ENCODE data around the gene LARP4B. TPM values are rescaled to one million over a fixed set of nuclear protein-coding genes. Genes with fewer than 3 reads are reported as not detected.

LARP4B gene
- total and polyA plus RNA-seq, 4 donors, result 5.5 to 20.4 (median 12.1) TPM

GRCh38 chr10:953836-954235 is 22.3 kb upstream of the LARP4B start (continued):
- TF ChIP-seq HNF4G (IDR thresholded peaks at IDR 0.05) (no peak), FOXA2 (IDR thresholded peaks at IDR 0.05) (no peak), RXRA (IDR thresholded peaks at IDR 0.05) (no peak), NR2F2 (IDR thresholded peaks at IDR 0.05) (no peak), JUND (IDR thresholded peaks at IDR 0.05) (no peak), ATF3 (IDR thresholded peaks at IDR 0.05) (no peak), CTCF (IDR thresholded peaks at IDR 0.05; ENCODE audit: low read depth, low read length, missing input control) (no peak)

GRCh38 chr10:949446-949845 is 17.9 kb upstream of the LARP4B start:
- Histone ChIP-seq H3K9ac (ENCODE audit: low read depth in 1 of 2, low read length in 2 of 2) (no peak overlapping the region), H3K4me1 (ENCODE audit: control insufficient read depth in 4 of 4, insufficient read depth in 4 of 4, low read length in 3 of 4) (no peaks in the 10 kb centered on the region), H3K36me3 (ENCODE audit: control insufficient read depth in 4 of 4, insufficient read depth in 3 of 4, low read depth in 1 of 4, low read length in 3 of 4) (no peaks in the 10 kb centered on the region), H3K4me3 (ENCODE audit: low read depth in 1 of 3, low read length in 3 of 3) (no peak overlapping the region), H3K27me3 (ENCODE audit: control insufficient read depth in 4 of 4, insufficient read depth in 4 of 4, low read length in 3 of 4) (no peaks in the 10 kb centered on the region), H3K9me3 (ENCODE audit: control insufficient read depth in 4 of 4, low read length in 3 of 4) (no peaks in the 10 kb centered on the region), H3K27ac (ENCODE audit: low read depth in 1 of 2, low read length in 2 of 2) (no peak overlapping the region)
- no peak for DNase-seq (ENCODE audit: low spot score)
- 87% methylated on average over 9 of the region's 9 CpGs for WGBS
- TF ChIP-seq HNF4A (conservative IDR thresholded peaks at IDR 0.05) (no peak), EGR1 (IDR thresholded peaks at IDR 0.05; ENCODE audit: low read depth in 2 of 2) (no peak), FOXA2 (IDR thresholded peaks at IDR 0.05) (no peak), CTCF (IDR thresholded peaks at IDR 0.05; ENCODE audit: low read depth, low read length, missing input control) (no peak), GABPA (IDR thresholded peaks at IDR 0.05 in 1 of 2, conservative IDR thresholded peaks at IDR 0.05 in 1 of 2) (no peak), MAX (IDR thresholded peaks at IDR 0.05) (no peak), SP1 (IDR thresholded peaks at IDR 0.05) (no peak), ZBTB33 (IDR thresholded peaks at IDR 0.05) (no peak)

- no peak for DNase-seq (ENCODE audit: low spot score)
- TF ChIP-seq EGR1 (IDR thresholded peaks at IDR 0.05; ENCODE audit: low read depth in 2 of 2) (no peak), TAF1 (conservative IDR thresholded peaks at IDR 0.05) (no peak), ZBTB33 (IDR thresholded peaks at IDR 0.05) (no peak), RXRA (IDR thresholded peaks at IDR 0.05) (no peak), HNF4A (conservative IDR thresholded peaks at IDR 0.05) (no peak), MAX (IDR thresholded peaks at IDR 0.05) (no peak), CTCF (IDR thresholded peaks at IDR 0.05; ENCODE audit: low read depth, low read length, missing input control) (no peak)
- 96% methylated on average over 10 of the region's 10 CpGs for WGBS
- H3K4me1 ChIP-seq (ENCODE audit: control insufficient read depth in 4 of 4, insufficient read depth in 4 of 4, low read length in 3 of 4), result no peaks in the 10 kb centered on the region
- H3K9me3 ChIP-seq (ENCODE audit: control insufficient read depth in 4 of 4, low read length in 3 of 4), result no peaks in the 10 kb centered on the region
- no peak overlapping the region for H3K27ac ChIP-seq (ENCODE audit: low read depth in 1 of 2, low read length in 2 of 2)
- H3K4me3 ChIP-seq (ENCODE audit: low read depth in 1 of 3, low read length in 3 of 3), result no peak overlapping the region
- no peaks in the 10 kb centered on the region for H3K36me3 ChIP-seq (ENCODE audit: control insufficient read depth in 4 of 4, insufficient read depth in 3 of 4, low read depth in 1 of 4, low read length in 3 of 4)
- H3K27me3 ChIP-seq (ENCODE audit: control insufficient read depth in 4 of 4, insufficient read depth in 4 of 4, low read length in 3 of 4), result no peaks in the 10 kb centered on the region
- no peak overlapping the region for H3K9ac ChIP-seq (ENCODE audit: low read depth in 1 of 2, low read length in 2 of 2)
Observed at GRCh38 chr10:948347-948746, 16.8 kb upstream of the LARP4B start.
